SIG-M5 treated with dmso at 0.1 percent for 504 hours (cell line): ENCODE data around the gene CREM.
"Not testable (repeated sequence)": the region's sequence is repeated elsewhere in the genome, so short reads cannot be mapped to it uniquely, and the experiment has no call there.

Source experiments
- DNase-seq: peaks from one replicate; lab custom pipeline; 2025; ENCODE audit not compliant: unreplicated experiment; lab: John Stamatoyannopoulos, UW

CREM gene

GRCh38 chr10:35126530-35127288 is at the start of gene CREM:
Gene CREM (plus strand): TSS chr10:35126846. CDS start chr10:35137836, 10,990 bp downstream.
- peak; percentile 92 for DNase-seq

DNA sequence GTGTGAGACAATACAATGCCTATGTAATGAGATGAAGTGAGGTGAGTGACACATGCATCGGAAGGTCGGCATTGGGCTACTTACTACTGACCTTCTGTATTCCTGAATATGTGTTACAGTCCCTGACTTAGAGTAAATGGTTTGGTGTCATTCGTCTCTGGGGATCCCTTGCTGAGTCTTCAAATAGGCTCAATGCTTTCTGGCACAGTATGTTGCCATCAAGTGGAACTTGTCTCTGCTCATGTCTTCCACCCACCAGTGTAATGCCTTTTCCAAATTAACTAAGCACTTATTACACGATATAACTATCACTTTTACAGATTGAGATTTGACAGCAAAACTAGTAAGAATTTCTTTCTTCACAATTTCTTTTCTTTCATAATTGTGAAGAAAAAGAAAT is 47.4 kb upstream of the CREM start:
- DNase-seq: no peak

- no peak for DNase-seq
These were observed 46.9 kb upstream of the CREM start for GRCh38 chr10:35079763-35080162.

DNA sequence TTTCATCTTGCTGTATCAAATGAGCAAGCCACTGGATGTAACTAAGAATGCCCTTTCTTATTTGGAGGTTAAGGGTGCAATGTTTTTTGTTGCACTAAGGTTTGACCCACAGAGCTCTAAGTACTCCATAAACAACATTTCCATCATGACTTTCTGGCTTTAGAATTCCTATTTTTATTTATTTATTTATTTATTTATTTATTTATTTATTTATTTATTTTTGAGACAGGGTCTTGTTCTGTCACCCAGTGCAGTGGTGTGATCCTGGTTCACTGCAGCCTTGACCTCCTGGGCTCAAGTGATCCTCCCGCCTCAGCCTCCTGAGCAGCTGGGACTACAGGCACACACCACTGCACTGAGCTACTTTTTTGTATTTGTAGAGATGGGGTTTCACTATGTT is 46.4 kb upstream of the CREM start:
- not testable (repeated sequence) for DNase-seq

- no peak for DNase-seq
These were observed 43.4 kb upstream of the CREM start for GRCh38 chr10:35083242-35083641.

- DNase-seq: peak; percentile 35
These were observed 37.0 kb upstream of the CREM start for GRCh38 chr10:35089611-35090161.

DNA sequence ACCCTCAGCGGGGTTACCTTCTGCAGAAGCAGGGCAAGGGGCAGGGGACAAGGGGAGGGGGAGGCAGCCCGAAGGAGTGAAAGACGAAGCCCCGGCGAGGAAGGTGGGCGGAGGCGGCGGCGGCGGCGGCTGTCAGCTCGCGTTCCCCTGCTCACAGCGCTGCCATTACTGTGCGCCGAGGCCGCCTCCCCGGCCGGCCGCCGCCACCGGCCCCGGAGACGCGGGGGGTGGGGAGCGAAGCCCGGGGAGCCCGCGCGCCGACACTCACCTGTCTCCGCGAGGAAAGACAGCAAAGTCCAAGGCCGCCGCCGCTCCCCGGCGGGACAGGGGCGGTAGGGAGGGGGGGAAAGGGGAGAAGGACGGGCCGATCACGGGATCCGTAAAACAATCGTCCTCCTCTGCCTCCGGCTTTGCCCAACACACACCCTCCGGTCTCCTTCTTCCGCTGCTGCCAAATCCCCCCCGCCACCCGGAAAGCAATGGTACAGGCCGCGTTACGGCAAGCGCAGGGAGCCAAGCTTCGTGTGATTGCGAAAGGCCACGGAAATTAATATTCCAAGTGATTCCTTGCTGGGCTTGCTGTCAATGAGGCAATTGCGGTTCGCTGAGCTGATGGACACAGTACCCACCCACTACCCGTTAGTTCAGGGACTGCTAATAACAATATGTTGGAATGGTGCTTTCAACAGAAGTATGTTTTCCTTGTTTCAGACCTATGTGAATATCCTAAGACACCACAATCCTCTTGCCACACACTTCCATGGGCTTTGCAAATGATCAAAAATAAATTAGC is 36.3 kb upstream of the CREM start, which contains the start of gene CUL2:
Gene CUL2, minus strand, starts transcription at position 180 of the 793 bp plus-strand sequence. CDS start 19,024 bp downstream, outside the sequence.
- peak; percentile 90 for DNase-seq

GRCh38 chr10:35091994-35092790 is 34.5 kb upstream of the CREM start:
- DNase-seq: no peak

DNA sequence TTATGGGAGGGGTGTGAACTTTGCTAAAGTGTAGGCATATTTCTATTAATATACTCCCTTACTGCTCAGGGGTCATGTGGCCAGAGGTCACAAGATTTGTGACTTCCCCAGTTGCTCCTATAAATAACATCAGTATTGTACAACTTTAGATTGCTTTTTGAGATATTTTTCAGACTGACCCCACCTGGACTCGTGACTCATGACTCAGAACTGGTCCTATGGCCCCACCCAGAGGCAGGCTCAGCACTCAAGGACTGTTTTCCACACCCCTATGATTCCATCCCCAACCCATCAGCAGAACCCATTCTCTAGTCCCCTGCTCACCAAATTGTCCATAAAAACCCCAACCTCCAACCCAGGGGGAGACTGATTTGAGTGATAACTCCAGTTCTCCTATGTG is 33.8 kb upstream of the CREM start:
- DNase-seq: no peak

DNA sequence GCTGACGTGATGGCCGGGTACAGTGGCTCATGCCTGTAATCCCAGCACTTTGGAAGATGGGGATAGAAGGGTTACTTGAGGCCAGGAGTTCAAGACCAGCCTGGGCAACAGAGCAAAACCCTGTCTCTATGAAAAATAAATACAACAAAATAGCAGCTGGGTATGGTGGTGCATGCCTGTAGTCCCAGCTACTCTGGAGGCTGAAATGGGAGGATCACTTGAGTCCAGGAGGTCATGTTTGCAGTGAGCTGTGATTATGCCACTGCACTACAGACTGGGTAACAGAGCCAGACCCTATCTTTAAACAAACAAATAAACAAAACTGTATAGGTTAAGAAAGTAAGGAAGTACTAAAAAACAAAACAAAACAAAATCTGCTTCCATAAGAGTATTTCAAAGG is 30.3 kb upstream of the CREM start:
- no peak for DNase-seq

DNA sequence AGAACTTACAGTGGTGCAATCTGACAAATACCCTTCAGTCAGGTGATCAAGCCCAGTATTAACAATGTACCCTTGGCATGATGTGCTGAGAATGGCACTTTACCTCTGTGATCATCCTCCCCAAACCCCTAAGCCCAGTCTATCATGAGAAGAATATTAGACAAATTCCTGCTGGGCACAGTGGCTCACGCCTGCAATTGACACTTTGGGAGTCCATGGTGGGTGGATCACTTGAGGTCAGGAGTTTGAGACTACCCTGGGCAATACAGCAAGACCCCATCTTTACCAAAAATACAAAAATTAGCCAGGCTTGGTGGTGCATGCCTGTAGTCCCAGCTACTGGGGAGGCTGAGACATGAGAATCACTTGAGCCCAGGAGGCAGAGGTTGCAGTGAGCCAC is 29.1 kb upstream of the CREM start:
- DNase-seq: no peak

DNA sequence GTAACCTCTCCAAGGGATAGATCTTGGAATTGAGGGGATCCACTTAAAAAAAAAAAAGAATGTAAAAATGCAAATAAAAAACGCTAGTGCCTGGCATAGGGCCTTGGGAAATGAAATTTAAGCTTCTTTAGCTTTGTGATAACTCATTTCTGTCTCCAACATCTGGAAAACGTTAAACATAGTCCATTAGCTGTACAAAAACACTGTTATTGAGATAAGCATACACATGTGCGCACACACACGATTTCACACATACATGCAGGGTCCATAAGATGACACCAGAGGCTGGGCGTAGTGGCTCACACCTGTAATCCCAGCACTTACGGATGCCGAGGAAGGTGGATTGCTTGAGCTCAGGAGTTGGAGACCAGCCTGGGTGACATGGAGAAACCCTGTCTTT is 22.8 kb upstream of the CREM start:
- DNase-seq: no peak

DNA sequence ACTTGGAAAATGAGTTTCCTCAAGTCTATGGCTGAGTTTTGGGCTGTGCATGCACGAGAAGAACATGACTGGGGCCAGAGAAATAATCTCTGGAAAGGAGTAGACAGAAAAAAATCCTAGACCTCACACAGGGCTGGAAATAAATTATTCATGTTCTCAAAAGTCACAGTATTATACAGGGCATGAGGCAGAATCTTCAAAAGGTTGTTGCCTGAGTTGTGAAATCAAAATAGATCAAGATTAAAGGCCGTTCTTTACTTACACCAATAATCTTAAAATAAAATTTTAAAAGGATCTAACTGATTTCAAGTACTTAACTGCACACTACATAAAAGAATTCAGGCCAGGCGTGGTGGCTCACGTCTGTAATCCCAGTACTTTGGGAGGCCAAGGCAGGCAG is 14.1 kb upstream of the CREM start:
- DNase-seq: no peak

GRCh38 chr10:35119378-35119777 is 7.3 kb upstream of the CREM start:
- no peak for DNase-seq

DNA sequence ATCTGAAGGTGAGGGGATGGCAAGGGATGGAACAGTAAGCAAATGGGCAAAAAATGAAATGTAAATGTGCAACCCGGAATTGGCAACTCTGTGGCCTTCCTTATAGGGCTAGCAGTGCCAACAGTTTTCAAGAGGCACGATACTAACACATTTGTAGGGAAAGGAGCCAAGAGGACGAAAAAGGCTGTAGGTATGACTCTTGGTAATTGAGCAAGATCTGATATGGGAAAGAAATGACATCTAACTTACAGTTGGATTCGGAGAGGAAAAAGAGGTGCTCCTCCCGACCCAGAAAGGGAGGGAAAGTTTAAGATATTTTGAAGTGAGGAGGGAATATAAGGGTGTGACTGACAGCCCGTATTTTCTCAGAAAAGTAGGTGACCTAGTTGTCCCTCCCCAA is 2.1 kb upstream of the CREM start:
- no peak for DNase-seq

DNA sequence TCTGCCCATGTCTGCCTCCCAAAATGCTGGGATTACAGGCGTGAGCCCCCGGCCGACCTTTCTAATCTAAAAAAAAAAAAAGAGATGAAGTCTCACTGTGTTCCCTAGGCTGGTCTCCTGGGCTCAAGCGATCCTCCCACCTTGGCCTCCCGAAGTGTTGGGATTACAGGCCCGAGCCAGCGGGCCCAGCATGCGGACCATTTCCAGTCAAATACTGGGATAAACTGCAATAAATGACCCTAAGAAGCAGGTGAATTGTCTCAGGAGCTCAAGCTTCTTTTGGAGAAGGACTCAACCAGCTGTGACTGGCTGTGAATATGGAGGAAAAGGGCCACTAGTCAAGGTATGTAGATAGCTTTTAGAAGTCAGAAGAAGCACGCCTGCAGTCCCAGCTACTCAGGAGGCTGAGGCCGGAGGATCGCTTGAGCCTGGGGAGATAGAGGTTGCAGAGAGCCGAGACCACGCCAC is 550 bp upstream of the CREM start:
- DNase-seq: peak; percentile 24

DNA sequence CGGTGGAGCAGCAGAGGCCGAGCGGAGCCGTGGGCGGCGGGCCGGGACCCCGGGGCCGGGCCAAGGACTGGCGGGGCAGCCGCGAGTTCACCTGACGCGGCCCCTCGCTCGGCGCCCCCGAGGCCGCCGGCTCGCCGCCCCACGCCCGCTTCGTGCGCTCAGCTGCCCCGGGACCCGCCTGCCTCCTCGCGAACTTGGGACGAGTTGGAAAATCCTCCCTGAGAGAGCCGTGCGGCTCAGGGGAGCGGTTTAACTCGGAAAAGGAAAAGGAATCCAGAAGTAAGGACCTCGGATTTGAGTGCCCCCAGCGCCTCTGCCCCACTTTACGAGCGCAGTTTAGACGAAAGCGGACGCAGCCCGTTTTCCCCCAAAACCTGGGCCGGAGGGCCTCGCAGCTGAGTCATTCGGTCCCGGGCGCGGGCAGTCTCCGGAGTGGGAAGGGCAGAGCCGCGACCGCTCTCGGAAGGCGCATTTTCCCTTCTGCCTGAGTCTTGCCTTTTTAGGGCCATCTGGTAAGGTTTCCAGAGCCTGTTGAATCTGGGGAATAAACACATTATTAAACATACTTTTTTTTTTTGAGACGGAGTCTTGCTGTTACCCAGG is 744 bp downstream of the CREM start:
- DNase-seq: peak; percentile 26

DNA sequence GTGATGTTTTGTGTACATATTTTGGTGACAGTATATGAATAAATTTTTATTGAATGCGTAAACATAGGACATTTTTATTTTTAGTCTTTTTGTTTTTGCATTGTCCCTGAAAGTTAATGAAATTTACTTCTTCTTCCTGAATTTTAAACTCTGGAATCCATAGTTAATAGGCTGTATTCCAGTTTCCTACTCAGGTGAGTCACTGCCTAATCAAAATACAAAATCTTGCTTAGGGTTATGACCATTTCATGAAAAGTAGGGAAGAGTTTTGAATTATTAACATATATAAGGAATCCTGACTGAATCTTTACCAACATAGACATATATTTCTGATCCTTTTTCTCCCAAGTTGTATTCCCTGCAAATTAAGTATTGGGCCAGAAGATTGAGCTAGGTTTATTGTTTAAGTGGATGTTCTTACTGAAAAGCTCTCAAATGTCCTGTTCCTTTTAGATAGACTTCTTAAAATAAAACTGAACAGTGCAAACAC is 2.6 kb downstream of the CREM start:
- DNase-seq: no peak

DNA sequence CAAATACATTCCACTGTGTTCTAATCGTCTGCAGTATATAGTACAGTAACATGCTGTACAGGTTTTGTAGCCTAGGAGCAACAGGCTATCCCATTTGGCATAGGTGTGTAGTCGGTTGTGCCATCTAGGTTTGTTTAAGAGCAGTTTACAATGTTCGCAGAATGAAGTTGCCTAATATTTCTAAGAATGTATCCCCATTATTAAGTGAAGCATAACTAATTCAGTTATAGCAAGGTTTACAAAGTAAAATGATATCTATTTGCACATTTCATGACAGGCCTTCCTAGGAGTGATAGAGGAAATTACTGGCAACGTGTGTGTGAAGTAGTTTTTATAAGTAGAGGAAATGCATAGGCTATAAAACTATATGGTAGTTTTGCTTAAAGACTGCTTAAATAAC is 4.0 kb downstream of the CREM start:
- DNase-seq: peak; percentile 9

DNA sequence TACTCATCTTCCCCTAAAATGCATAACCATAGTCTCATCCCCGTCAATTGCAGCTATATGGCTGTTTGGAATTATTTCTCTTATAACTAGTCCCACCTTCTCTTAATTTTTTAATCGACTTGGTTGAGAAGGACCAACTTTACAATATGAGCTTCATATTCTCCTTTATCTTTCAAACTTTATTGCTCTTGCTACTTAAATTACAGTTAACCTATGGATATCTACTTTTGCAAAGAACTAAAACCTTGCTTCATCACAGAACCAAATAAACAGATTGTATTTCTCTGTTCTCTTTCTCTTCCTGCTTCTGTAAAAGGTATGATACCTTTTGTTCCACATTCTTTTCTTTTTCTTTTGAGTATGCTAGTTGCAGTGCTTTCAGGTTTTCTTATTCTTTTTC is 6.1 kb downstream of the CREM start:
- no peak for DNase-seq
